ENCODE results near the gene CAMK2D. TPM values are rescaled to one million over a fixed set of nuclear protein-coding genes. Genes with fewer than 3 reads are reported as not detected.

CAMK2D gene
- total and polyA plus RNA-seq, 8 donors = 4.0 to 23.1 (median 9.8) TPM

DNA sequence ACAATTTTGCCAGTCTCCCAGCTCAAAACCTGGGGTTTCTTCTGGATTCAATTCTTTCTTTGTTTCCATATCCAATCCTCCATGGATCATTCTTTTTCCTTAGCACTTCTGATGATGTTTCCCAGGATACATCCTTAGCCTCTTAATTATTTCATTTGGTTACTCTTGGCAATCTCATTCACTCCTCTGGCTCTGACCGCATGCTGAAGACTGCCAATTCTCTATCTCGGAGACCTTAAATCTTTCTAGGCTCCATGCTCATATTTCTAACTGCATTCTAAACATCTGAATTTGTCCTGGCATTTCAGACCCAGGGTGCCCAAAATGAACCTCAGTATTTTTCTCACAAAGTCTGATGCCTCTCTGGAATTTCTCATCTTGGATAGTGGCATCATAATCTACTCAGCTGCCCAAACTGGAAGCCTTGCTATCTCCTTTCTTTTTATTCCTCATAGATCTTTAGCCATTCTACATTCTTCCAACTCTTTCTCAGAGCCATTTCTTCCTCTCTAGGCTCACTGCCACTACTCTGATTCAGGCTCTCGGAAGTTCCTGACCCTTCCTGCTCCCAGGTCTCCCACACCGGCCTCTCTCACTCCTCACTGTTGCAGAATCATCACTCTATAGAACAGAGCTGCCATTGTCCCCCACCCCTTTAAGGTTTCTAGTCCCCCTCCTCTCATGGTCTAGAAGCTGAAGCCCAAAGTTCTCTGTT lies 290.2 kb downstream of the CAMK2D start:
- no peaks in the 10 kb centered on the region for H3K36me3 ChIP-seq
- no peak overlapping the region for H3K4me3 ChIP-seq
- 90 to 99% methylated on average over 4 of the region's 4 CpGs for WGBS, 2 donors
- ATAC-seq (no peak), FAIRE-seq (no peak), DNase-seq (no peak)
- intact Hi-C loops (cut with DNase I) = no loop called here
- H3K4me1 ChIP-seq = no peaks in the 10 kb centered on the region
- H3K27me3 ChIP-seq = no peaks in the 10 kb centered on the region
- TF ChIP-seq, protein P1, sequence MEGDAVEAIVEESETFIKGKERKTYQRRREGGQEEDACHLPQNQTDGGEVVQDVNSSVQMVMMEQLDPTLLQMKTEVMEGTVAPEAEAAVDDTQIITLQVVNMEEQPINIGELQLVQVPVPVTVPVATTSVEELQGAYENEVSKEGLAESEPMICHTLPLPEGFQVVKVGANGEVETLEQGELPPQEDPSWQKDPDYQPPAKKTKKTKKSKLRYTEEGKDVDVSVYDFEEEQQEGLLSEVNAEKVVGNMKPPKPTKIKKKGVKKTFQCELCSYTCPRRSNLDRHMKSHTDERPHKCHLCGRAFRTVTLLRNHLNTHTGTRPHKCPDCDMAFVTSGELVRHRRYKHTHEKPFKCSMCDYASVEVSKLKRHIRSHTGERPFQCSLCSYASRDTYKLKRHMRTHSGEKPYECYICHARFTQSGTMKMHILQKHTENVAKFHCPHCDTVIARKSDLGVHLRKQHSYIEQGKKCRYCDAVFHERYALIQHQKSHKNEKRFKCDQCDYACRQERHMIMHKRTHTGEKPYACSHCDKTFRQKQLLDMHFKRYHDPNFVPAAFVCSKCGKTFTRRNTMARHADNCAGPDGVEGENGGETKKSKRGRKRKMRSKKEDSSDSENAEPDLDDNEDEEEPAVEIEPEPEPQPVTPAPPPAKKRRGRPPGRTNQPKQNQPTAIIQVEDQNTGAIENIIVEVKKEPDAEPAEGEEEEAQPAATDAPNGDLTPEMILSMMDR (IDR thresholded peaks at IDR 0.05) = no peak
- no peak overlapping the region for H3K27ac ChIP-seq
- H3K9me3 ChIP-seq = no peaks in the 10 kb centered on the region

DNA sequence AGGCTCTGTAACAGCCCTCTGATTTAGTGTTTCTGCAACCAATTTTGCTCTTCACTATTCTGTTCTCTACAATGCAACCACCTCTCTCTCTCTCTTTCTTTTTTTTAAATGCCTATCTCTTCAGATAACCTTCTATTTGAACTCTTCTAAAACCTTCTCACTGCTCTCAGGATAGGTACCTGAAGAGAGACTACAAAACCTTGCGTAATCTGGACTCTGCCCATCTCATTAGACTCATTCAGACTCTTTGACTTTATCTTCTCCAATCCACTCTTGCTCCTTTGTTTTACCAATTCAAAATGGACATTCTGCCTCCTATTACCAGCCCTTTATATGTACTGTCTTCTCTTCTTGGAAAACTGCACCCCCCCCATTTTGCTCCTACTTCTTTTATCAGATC lies 291.6 kb downstream of the CAMK2D start:
- H3K27me3 ChIP-seq = no peaks in the 10 kb centered on the region
- no peak for ATAC-seq
- intact Hi-C loops (cut with DNase I) = no loop called here
- WGBS, 2 donors = 97% methylated on average over 1 of the region's 1 CpG
- H3K27ac ChIP-seq = no peak overlapping the region
- no peak overlapping the region for H3K4me3 ChIP-seq
- no peaks in the 10 kb centered on the region for H3K4me1 ChIP-seq
- H3K36me3 ChIP-seq = peaks cover 0 to 2% (median 0%) of the 10 kb centered on the region in 3 donors
- TF ChIP-seq, protein P1 (IDR thresholded peaks at IDR 0.05) = no peak
- FAIRE-seq = no peak
- H3K9me3 ChIP-seq = no peaks in the 10 kb centered on the region
- DNase-seq = no peak

DNA sequence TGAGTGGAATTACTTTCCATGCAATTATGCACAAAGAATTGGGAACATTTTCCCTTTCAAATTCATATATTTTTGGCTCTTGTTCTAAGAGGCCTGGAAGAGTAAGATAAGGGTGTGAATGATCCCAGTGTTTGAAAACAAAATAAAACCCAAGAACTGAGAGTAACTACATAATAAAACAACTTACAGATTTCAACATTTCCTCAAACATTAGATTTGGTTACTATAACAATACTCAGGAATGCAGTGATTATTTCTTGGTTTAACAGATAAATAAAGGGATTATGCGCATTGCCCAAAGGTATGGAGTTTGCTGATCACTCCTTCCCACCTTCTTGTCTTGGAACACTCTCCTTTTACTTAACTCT lies 292.5 kb downstream of the CAMK2D start:
- Histone ChIP-seq H3K27me3 (no peaks in the 10 kb centered on the region), H3K4me3 (no peak overlapping the region), H3K27ac (peak overlapping the region in 2 of 4 donors; percentile 9 to 42), H3K36me3 (peaks cover 0 to 7% (median 0%) of the 10 kb centered on the region in 3 donors), H3K4me1 (no peaks in the 10 kb centered on the region), H3K9me3 (no peaks in the 10 kb centered on the region)
- 100% methylated on average over 1 of the region's 1 CpG for WGBS, 2 donors
- intact Hi-C loops (cut with DNase I) = no loop called here
- TF ChIP-seq, protein P1 (IDR thresholded peaks at IDR 0.05) = no peak
- FAIRE-seq = no peak
- no peak for ATAC-seq
- no peak for DNase-seq

DNA sequence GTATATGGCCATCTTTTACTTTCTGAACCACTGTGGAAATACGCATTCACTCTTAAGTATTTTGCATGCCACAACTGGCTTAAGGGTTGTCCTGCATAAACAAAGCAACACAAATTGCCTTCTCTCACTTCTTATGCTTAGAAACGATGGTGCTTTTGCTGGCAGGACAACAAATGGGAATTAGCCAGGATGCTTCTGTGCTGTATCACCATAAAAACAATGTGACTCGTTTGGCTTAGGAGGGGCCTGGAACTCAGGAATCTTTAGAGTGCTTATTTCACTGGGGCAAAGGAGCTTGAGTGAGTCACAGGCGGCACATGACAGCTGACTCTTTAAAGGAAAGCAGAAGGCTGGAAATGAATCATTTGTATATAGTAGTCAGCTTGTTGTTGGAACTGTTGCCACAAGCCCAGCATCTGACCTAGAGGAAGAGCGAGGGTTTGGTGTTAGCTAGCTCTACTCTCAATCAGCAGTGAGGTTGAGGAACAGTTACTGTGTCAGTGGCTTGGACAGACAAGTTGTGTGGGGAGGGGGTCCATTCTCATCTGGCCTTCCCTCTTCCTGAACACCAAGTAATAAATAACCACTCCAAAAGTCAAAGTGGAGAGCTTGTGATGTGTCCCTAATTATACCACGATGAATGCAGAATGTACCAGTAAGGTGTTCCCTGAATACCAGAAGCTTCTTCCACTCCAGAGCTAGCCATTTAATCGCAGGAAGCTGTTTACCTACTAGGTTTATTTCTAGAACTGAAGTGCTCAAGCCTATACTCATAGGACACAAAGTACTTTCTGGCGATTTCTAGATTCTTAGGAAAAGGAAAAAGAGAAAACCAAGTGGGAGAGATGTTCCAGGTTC lies 293.1 kb downstream of the CAMK2D start:
- DNase-seq (peak in 3 of 6 donors; percentile 11 to 47 (median 28)), FAIRE-seq (peak; percentile 91), ATAC-seq (peak; percentile 38 to 93 (median 90))
- H3K4me3 ChIP-seq = no peak overlapping the region
- no peaks in the 10 kb centered on the region for H3K27me3 ChIP-seq
- no peaks in the 10 kb centered on the region for H3K4me1 ChIP-seq
- H3K36me3 ChIP-seq = peaks cover 0 to 7% (median 0%) of the 10 kb centered on the region in 3 donors
- WGBS, 2 donors = 72 to 74% methylated on average over 8 of the region's 8 CpGs
- peak overlapping the region in 2 of 4 donors; percentile 28 to 42 for H3K27ac ChIP-seq
- TF ChIP-seq, protein P1 (IDR thresholded peaks at IDR 0.05) = no peak
- intact Hi-C loops (cut with DNase I) = no loop called here
- H3K9me3 ChIP-seq = no peaks in the 10 kb centered on the region
